ENCODE data around the gene DPCD. TPM values are rescaled to one million over a fixed set of nuclear protein-coding genes. Genes with fewer than 3 reads are reported as not detected.
A peak's percentile ranks its signal among the peaks of the same experiment; 100 is the strongest.

DPCD gene
- total and polyA plus RNA-seq, 10 of the 15 experiments (the other 5 are each of a cell fraction or from before 2014, with no cell fraction given): 9.7 to 50.9 (median 26.3) TPM

DNA sequence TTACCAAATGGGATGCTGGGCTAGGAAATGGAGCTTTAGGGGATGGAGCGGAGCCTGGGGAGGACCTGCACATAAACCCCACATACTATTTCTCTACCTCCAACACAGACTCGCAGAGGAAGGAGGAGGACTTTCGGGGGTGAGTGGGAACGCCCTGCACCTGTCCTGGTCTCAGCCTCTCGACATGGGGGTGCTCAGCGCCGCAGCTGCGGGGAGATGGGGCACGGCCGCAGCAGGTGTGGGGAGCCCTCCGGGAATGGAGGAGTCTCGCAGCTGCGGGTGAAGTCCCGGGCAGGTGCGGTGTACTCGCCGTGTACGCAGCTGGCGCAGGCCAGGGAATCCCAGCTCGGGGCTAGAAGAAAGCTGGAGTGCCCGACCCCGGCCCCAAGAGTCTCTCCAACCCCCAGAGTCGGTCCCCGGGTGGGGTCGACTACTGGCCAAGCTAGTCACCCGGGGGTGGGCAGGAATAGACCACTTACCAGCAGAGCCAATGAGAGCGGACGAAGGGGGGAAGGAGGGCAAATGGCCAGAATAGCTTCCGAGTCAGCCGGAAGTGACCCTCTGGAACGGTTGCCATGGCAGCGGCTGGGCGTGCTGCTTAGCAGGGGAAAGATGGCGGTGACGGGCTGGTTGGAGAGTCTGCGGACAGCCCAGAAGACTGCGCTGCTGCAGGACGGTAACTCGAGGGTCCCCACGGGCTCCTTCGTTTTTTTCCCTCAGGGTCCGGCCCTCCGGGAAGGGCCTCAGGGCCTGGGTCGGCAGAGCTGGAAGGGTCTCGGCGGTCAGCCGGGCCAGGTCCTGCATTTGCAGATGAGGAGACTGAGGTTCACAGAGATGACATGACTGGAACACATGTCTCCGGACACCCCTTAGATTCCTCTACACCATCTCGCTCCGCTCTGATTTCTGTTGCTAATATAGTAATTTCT, at the start of gene DPCD, which contains the start of gene POLL (continued):
- TF ChIP-seq, protein P1, sequence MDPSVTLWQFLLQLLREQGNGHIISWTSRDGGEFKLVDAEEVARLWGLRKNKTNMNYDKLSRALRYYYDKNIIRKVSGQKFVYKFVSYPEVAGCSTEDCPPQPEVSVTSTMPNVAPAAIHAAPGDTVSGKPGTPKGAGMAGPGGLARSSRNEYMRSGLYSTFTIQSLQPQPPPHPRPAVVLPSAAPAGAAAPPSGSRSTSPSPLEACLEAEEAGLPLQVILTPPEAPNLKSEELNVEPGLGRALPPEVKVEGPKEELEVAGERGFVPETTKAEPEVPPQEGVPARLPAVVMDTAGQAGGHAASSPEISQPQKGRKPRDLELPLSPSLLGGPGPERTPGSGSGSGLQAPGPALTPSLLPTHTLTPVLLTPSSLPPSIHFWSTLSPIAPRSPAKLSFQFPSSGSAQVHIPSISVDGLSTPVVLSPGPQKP (IDR thresholded peaks at IDR 0.05; ENCODE audit: low read depth, low read length): no peak; the same call in 1 of the 2 replicates
- TF ChIP-seq IRF4 (IDR thresholded peaks at IDR 0.05; ENCODE audit: low read depth, low read length) (no peak), SREBF1 (IDR thresholded peaks at IDR 0.05; ENCODE audit: low read length) (peak; percentile 87), EGR1 (IDR thresholded peaks at IDR 0.05; ENCODE audit: borderline replicate concordance in 1 of 2, low read depth in 2 of 2, low read length in 2 of 2) (peak; percentile 24 to 68; a peak in 2 of 3 replicates), SMAD1 (IDR thresholded peaks at IDR 0.05; ENCODE audit: low read depth, partially characterized antibody) (no peak), LARP7 (IDR thresholded peaks at IDR 0.05) (no peak), TCF3 (IDR thresholded peaks at IDR 0.05; ENCODE audit: borderline replicate concordance, insufficient read depth, low read depth, low read length) (peak; percentile 95), EZH2 (IDR thresholded peaks at IDR 0.05; ENCODE audit: borderline replicate concordance, control insufficient read depth, low read depth, low read length) (no peak), GATAD2B (conservative IDR thresholded peaks at IDR 0.05; ENCODE audit: low read depth) (peak; percentile 57), SMARCA5 (IDR thresholded peaks at IDR 0.05) (0 out of 2 replicates have a peak, but pooled peaks have one; percentile 56), SPI1 (IDR thresholded peaks at IDR 0.05; ENCODE audit: borderline replicate concordance, insufficient read depth, low read depth, low read length) (peak; percentile 10; the same call in 1 of the 2 replicates)
- TF ChIP-seq, protein P2, sequence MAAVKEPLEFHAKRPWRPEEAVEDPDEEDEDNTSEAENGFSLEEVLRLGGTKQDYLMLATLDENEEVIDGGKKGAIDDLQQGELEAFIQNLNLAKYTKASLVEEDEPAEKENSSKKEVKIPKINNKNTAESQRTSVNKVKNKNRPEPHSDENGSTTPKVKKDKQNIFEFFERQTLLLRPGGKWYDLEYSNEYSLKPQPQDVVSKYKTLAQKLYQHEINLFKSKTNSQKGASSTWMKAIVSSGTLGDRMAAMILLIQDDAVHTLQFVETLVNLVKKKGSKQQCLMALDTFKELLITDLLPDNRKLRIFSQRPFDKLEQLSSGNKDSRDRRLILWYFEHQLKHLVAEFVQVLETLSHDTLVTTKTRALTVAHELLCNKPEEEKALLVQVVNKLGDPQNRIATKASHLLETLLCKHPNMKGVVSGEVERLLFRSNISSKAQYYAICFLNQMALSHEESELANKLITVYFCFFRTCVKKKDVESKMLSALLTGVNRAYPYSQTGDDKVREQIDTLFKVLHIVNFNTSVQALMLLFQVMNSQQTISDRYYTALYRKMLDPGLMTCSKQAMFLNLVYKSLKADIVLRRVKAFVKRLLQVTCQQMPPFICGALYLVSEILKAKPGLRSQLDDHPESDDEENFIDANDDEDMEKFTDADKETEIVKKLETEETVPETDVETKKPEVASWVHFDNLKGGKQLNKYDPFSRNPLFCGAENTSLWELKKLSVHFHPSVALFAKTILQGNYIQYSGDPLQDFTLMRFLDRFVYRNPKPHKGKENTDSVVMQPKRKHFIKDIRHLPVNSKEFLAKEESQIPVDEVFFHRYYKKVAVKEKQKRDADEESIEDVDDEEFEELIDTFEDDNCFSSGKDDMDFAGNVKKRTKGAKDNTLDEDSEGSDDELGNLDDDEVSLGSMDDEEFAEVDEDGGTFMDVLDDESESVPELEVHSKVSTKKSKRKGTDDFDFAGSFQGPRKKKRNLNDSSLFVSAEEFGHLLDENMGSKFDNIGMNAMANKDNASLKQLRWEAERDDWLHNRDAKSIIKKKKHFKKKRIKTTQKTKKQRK (IDR thresholded peaks at IDR 0.05; ENCODE audit: low read depth, low read length): 0 out of 2 replicates have a peak, but pooled peaks have one; percentile 11
- TF ChIP-seq, protein P3, sequence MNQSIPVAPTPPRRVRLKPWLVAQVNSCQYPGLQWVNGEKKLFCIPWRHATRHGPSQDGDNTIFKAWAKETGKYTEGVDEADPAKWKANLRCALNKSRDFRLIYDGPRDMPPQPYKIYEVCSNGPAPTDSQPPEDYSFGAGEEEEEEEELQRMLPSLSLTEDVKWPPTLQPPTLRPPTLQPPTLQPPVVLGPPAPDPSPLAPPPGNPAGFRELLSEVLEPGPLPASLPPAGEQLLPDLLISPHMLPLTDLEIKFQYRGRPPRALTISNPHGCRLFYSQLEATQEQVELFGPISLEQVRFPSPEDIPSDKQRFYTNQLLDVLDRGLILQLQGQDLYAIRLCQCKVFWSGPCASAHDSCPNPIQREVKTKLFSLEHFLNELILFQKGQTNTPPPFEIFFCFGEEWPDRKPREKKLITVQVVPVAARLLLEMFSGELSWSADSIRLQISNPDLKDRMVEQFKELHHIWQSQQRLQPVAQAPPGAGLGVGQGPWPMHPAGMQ (IDR thresholded peaks at IDR 0.05; ENCODE audit: borderline replicate concordance): no peak
- TF ChIP-seq, protein P4, sequence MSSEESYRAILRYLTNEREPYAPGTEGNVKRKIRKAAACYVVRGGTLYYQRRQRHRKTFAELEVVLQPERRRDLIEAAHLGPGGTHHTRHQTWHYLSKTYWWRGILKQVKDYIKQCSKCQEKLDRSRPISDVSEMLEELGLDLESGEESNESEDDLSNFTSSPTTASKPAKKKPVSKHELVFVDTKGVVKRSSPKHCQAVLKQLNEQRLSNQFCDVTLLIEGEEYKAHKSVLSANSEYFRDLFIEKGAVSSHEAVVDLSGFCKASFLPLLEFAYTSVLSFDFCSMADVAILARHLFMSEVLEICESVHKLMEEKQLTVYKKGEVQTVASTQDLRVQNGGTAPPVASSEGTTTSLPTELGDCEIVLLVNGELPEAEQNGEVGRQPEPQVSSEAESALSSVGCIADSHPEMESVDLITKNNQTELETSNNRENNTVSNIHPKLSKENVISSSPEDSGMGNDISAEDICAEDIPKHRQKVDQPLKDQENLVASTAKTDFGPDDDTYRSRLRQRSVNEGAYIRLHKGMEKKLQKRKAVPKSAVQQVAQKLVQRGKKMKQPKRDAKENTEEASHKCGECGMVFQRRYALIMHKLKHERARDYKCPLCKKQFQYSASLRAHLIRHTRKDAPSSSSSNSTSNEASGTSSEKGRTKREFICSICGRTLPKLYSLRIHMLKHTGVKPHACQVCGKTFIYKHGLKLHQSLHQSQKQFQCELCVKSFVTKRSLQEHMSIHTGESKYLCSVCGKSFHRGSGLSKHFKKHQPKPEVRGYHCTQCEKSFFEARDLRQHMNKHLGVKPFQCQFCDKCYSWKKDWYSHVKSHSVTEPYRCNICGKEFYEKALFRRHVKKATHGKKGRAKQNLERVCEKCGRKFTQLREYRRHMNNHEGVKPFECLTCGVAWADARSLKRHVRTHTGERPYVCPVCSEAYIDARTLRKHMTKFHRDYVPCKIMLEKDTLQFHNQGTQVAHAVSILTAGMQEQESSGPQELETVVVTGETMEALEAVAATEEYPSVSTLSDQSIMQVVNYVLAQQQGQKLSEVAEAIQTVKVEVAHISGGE (CRISPR knock-in tag; IDR thresholded peaks at IDR 0.05): no peak
- TF ChIP-seq, protein P5, sequence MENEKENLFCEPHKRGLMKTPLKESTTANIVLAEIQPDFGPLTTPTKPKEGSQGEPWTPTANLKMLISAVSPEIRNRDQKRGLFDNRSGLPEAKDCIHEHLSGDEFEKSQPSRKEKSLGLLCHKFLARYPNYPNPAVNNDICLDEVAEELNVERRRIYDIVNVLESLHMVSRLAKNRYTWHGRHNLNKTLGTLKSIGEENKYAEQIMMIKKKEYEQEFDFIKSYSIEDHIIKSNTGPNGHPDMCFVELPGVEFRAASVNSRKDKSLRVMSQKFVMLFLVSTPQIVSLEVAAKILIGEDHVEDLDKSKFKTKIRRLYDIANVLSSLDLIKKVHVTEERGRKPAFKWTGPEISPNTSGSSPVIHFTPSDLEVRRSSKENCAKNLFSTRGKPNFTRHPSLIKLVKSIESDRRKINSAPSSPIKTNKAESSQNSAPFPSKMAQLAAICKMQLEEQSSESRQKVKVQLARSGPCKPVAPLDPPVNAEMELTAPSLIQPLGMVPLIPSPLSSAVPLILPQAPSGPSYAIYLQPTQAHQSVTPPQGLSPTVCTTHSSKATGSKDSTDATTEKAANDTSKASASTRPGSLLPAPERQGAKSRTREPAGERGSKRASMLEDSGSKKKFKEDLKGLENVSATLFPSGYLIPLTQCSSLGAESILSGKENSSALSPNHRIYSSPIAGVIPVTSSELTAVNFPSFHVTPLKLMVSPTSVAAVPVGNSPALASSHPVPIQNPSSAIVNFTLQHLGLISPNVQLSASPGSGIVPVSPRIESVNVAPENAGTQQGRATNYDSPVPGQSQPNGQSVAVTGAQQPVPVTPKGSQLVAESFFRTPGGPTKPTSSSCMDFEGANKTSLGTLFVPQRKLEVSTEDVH (IDR thresholded peaks at IDR 0.05; ENCODE audit: low read depth, partially characterized antibody): peak; percentile 63

All from GM12878 (cell line).